ENCODE data around the gene DCTN3.

DNA sequence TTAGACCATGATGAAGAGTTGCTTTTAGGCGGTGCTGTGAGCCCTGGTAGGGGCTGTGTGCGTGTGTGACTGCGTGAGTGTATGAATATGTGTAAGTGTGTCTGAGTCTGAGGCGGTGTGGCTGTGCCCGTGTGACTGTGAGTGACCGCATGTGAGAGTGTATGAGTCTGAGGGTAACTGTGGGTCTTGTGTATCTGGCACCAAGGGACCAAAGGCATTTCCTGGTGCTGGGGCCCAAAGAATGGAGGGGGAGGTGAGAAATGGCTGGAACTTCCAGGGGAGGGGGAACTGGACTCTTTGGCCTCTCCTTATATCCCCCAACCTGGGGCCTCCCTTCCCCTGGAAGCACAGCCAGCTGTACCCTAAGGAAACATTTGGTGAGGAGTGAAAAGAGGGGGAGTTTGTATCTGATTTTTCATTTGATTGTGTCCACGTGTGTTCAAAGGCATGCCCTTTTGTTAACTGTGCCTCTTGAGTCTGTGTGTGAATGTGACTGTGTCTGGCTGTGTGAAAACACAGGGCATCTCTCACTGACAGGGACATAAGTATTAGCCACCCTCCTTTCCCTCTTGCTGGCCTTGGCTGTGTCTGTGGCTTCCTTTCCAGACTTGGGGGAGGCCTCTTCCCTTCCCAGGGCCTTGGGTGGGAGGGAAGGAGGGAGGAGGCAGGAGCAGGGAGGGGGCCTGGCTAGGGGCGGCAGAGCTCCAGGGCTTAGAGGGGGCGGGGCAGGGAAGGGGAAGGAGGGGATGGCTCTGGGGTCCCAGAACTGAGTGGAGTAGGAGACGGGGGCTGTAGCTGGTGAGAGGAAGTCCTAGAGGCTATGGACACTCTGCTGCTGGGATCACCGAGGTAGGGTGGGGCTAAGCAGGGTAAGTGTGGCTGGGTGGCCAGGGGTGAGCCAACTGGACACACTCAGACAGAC lies 33.1 kb upstream of the DCTN3 start:
- TF ChIP-seq, protein P1, sequence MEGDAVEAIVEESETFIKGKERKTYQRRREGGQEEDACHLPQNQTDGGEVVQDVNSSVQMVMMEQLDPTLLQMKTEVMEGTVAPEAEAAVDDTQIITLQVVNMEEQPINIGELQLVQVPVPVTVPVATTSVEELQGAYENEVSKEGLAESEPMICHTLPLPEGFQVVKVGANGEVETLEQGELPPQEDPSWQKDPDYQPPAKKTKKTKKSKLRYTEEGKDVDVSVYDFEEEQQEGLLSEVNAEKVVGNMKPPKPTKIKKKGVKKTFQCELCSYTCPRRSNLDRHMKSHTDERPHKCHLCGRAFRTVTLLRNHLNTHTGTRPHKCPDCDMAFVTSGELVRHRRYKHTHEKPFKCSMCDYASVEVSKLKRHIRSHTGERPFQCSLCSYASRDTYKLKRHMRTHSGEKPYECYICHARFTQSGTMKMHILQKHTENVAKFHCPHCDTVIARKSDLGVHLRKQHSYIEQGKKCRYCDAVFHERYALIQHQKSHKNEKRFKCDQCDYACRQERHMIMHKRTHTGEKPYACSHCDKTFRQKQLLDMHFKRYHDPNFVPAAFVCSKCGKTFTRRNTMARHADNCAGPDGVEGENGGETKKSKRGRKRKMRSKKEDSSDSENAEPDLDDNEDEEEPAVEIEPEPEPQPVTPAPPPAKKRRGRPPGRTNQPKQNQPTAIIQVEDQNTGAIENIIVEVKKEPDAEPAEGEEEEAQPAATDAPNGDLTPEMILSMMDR (IDR thresholded peaks at IDR 0.05; ENCODE audit: insufficient read depth, low read length): no peak
- TF ChIP-seq, protein P2, sequence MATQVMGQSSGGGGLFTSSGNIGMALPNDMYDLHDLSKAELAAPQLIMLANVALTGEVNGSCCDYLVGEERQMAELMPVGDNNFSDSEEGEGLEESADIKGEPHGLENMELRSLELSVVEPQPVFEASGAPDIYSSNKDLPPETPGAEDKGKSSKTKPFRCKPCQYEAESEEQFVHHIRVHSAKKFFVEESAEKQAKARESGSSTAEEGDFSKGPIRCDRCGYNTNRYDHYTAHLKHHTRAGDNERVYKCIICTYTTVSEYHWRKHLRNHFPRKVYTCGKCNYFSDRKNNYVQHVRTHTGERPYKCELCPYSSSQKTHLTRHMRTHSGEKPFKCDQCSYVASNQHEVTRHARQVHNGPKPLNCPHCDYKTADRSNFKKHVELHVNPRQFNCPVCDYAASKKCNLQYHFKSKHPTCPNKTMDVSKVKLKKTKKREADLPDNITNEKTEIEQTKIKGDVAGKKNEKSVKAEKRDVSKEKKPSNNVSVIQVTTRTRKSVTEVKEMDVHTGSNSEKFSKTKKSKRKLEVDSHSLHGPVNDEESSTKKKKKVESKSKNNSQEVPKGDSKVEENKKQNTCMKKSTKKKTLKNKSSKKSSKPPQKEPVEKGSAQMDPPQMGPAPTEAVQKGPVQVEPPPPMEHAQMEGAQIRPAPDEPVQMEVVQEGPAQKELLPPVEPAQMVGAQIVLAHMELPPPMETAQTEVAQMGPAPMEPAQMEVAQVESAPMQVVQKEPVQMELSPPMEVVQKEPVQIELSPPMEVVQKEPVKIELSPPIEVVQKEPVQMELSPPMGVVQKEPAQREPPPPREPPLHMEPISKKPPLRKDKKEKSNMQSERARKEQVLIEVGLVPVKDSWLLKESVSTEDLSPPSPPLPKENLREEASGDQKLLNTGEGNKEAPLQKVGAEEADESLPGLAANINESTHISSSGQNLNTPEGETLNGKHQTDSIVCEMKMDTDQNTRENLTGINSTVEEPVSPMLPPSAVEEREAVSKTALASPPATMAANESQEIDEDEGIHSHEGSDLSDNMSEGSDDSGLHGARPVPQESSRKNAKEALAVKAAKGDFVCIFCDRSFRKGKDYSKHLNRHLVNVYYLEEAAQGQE (IDR thresholded peaks at IDR 0.05; ENCODE audit: insufficient replicate concordance, low read depth): no peak
- no peak for TF ChIP-seq GABPA (IDR thresholded peaks at IDR 0.05; ENCODE audit: low read depth)

Measured in HL-60 (cell line).